Measurements from ENCODE around the gene NCKAP1.
"Not testable (repeated sequence)": the region's sequence is repeated elsewhere in the genome, so short reads cannot be mapped to it uniquely, and the experiment has no call there.

NCKAP1 gene

GRCh38 chr2:183057333-183057985 lies 19.2 kb upstream of the NCKAP1 start:
- no peaks in the 10 kb centered on the region for H3K36me3 ChIP-seq (replicated peaks)
- H3K4me3 ChIP-seq, result no peak overlapping the region
- in situ Hi-C loops (cut with MboI; ENCODE audit: low sequenced_read_pairs), result no loop called here

GRCh38 chr2:183049420-183049819 lies 11.2 kb upstream of the NCKAP1 start:
- H3K4me3 ChIP-seq, result no peak overlapping the region
- peaks cover 6% of the 10 kb centered on the region; the same call in 1 of the 2 replicates for H3K4me1 ChIP-seq
- no peaks in the 10 kb centered on the region for H3K9me3 ChIP-seq
- H3K27me3 ChIP-seq (ENCODE audit: low read depth), result no peaks in the 10 kb centered on the region
- H3K36me3 ChIP-seq (replicated peaks), result no peaks in the 10 kb centered on the region
- no peak for DNase-seq (ENCODE audit: low spot score in 2 of 2)
- in situ Hi-C loops (cut with MboI; ENCODE audit: low sequenced_read_pairs), result no loop called here

More at GRCh38 chr2:183057333-183057985, 19.2 kb upstream of the NCKAP1 start:
- no peaks in the 10 kb centered on the region for H3K9me3 ChIP-seq
- H3K27me3 ChIP-seq (ENCODE audit: low read depth), result no peaks in the 10 kb centered on the region
- DNase-seq (ENCODE audit: low spot score in 2 of 2), result no peak
- H3K4me1 ChIP-seq, result peaks cover 6% of the 10 kb centered on the region; the same call in 1 of the 2 replicates

- H3K4me1 ChIP-seq; H3K36me3 ChIP-seq (replicated peaks); H3K9me3 ChIP-seq; in situ Hi-C loops (cut with MboI; ENCODE audit: low sequenced_read_pairs); H3K4me3 ChIP-seq; DNase-seq (ENCODE audit: low spot score in 2 of 2); H3K27me3 ChIP-seq (ENCODE audit: low read depth): not testable (repeated sequence)
Observed at GRCh38 chr2:183047486-183048125, 9.3 kb upstream of the NCKAP1 start.

GRCh38 chr2:183043580-183043979 lies 5.3 kb upstream of the NCKAP1 start:
- H3K27me3 ChIP-seq (ENCODE audit: low read depth); H3K36me3 ChIP-seq (replicated peaks); H3K4me3 ChIP-seq; H3K9me3 ChIP-seq; in situ Hi-C loops (cut with MboI; ENCODE audit: low sequenced_read_pairs); DNase-seq (ENCODE audit: low spot score in 2 of 2); H3K4me1 ChIP-seq: not testable (repeated sequence)

- no peak for DNase-seq (ENCODE audit: low spot score in 2 of 2)
- Histone ChIP-seq H3K9me3 (no peaks in the 10 kb centered on the region; the same call in 1 of the 2 replicates), H3K4me3 (no peak overlapping the region), H3K27me3 (ENCODE audit: low read depth) (no peaks in the 10 kb centered on the region), H3K4me1 (peaks cover 6% of the 10 kb centered on the region), H3K36me3 (replicated peaks) (no peaks in the 10 kb centered on the region)
- in situ Hi-C loops (cut with MboI; ENCODE audit: low sequenced_read_pairs), result no loop called here
Observed at GRCh38 chr2:183040604-183041003, 2.3 kb upstream of the NCKAP1 start.

GRCh38 chr2:183037553-183038340 lies 510 bp downstream of the NCKAP1 start:
- peak in 1 of 2 experiments; percentile 59 for DNase-seq (ENCODE audit: low spot score in 2 of 2)
- in situ Hi-C loops (cut with MboI; ENCODE audit: low sequenced_read_pairs), result no loop called here
- H3K4me1 ChIP-seq, result peaks cover 16% of the 10 kb centered on the region

GRCh38 chr2:183037074-183037552 lies 1.1 kb downstream of the NCKAP1 start:
- H3K36me3 ChIP-seq (replicated peaks), result no peaks in the 10 kb centered on the region
- DNase-seq (ENCODE audit: low spot score in 2 of 2), result no peak
- H3K9me3 ChIP-seq, result no peaks in the 10 kb centered on the region; the same call in 1 of the 2 replicates
- peak overlapping the region; percentile 56 for H3K4me3 ChIP-seq
- peaks cover 16% of the 10 kb centered on the region for H3K4me1 ChIP-seq
- in situ Hi-C loops (cut with MboI; ENCODE audit: low sequenced_read_pairs), result no loop called here
- H3K27me3 ChIP-seq (ENCODE audit: low read depth), result no peaks in the 10 kb centered on the region

More at GRCh38 chr2:183037553-183038340, 510 bp downstream of the NCKAP1 start:
- Histone ChIP-seq H3K27me3 (ENCODE audit: low read depth) (no peaks in the 10 kb centered on the region), H3K36me3 (replicated peaks) (no peaks in the 10 kb centered on the region), H3K9me3 (no peaks in the 10 kb centered on the region; the same call in 1 of the 2 replicates), H3K4me3 (peak overlapping the region; percentile 56)

- Histone ChIP-seq H3K9me3 (no peaks in the 10 kb centered on the region; the same call in 1 of the 2 replicates), H3K27me3 (ENCODE audit: low read depth) (no peaks in the 10 kb centered on the region), H3K4me3 (peak overlapping the region; percentile 56), H3K4me1 (peaks cover 16% of the 10 kb centered on the region), H3K36me3 (replicated peaks) (no peaks in the 10 kb centered on the region)
- DNase-seq (ENCODE audit: low spot score in 2 of 2), result no peak
- in situ Hi-C loops (cut with MboI; ENCODE audit: low sequenced_read_pairs), result no loop called here
Observed at GRCh38 chr2:183035954-183036669, 2.1 kb downstream of the NCKAP1 start.

- peaks cover 16% of the 10 kb centered on the region for H3K4me1 ChIP-seq
- DNase-seq (ENCODE audit: low spot score in 2 of 2), result peak in 1 of 2 experiments; percentile 81
- no peaks in the 10 kb centered on the region for H3K36me3 ChIP-seq (replicated peaks)
- in situ Hi-C loops (cut with MboI; ENCODE audit: low sequenced_read_pairs), result no loop called here
- H3K9me3 ChIP-seq, result no peaks in the 10 kb centered on the region; the same call in 1 of the 2 replicates
- no peaks in the 10 kb centered on the region for H3K27me3 ChIP-seq (ENCODE audit: low read depth)
- H3K4me3 ChIP-seq, result peak overlapping the region; percentile 56
Observed at GRCh38 chr2:183035298-183035953, 2.8 kb downstream of the NCKAP1 start.

GRCh38 chr2:183034806-183035205 lies 3.5 kb downstream of the NCKAP1 start:
- DNase-seq (ENCODE audit: low spot score in 2 of 2), result no peak
- in situ Hi-C loops (cut with MboI; ENCODE audit: low sequenced_read_pairs), result no loop called here
- Histone ChIP-seq H3K27me3 (ENCODE audit: low read depth) (no peaks in the 10 kb centered on the region), H3K9me3 (no peaks in the 10 kb centered on the region; the same call in 1 of the 2 replicates), H3K4me1 (peaks cover 16% of the 10 kb centered on the region), H3K36me3 (replicated peaks) (no peaks in the 10 kb centered on the region), H3K4me3 (no peak overlapping the region)

- H3K9me3 ChIP-seq, result no peaks in the 10 kb centered on the region; the same call in 1 of the 2 replicates
- DNase-seq (ENCODE audit: low spot score in 2 of 2), result no peak
- H3K27me3 ChIP-seq (ENCODE audit: low read depth), result no peaks in the 10 kb centered on the region
- in situ Hi-C loops (cut with MboI; ENCODE audit: low sequenced_read_pairs), result no loop called here
- no peak overlapping the region for H3K4me3 ChIP-seq
- no peaks in the 10 kb centered on the region for H3K36me3 ChIP-seq (replicated peaks)
- peaks cover 19% of the 10 kb centered on the region for H3K4me1 ChIP-seq
Observed at GRCh38 chr2:183033951-183034350, 4.3 kb downstream of the NCKAP1 start.

GRCh38 chr2:183031911-183032794 lies 6.1 kb downstream of the NCKAP1 start:
- peaks cover 20% of the 10 kb centered on the region for H3K4me1 ChIP-seq
- no peak overlapping the region for H3K4me3 ChIP-seq
- no peaks in the 10 kb centered on the region for H3K36me3 ChIP-seq (replicated peaks)
- no peaks in the 10 kb centered on the region for H3K27me3 ChIP-seq (ENCODE audit: low read depth)
- no peak for DNase-seq (ENCODE audit: low spot score in 2 of 2)
- no peaks in the 10 kb centered on the region for H3K9me3 ChIP-seq
- in situ Hi-C loops (cut with MboI; ENCODE audit: low sequenced_read_pairs), result no loop called here

Measured in HAP-1 (cell line).